Measurements from ENCODE around the gene ARHGAP26. TPM values are rescaled to one million over a fixed set of nuclear protein-coding genes. Genes with fewer than 3 reads are reported as not detected.

The ARHGAP26 gene
- total RNA-seq, 1 experiment from 2014 or later = 39.8 TPM

DNA sequence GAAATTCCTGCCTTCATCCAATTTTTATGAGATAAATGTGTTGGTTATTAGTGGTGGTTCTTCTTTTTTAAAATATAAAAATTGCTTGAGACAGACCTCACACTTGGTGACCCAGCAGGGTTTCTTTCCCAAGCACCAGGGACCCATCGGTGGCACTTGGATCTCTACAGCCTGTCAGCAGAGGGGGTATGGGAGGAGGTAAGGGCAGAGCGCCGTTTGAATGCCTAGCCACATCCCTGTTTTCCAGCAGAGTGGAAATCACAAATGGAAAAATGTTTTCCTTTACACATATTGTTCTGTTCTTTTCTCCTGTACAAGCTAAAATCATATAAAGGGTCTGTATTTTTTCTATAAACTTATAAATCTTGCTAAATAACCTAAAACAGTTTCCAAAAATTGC is 385.3 kb downstream of the ARHGAP26 start:
- Histone ChIP-seq H3K36me3 (ENCODE audit: insufficient read depth, low read length) (peaks cover 20% of the 10 kb centered on the region; the same call in 1 of the 2 replicates), H3K4me2 (ENCODE audit: low read depth, low read length, poor library complexity, severe bottlenecking) (no peak overlapping the region), H3K9me2 (replicated peaks; ENCODE audit: insufficient read depth, low read length) (no peaks in the 10 kb centered on the region), H3K4me3 (ENCODE audit: low read length) (no peak overlapping the region), H4K20me1 (ENCODE audit: insufficient read depth, low read depth, low read length) (no peaks in the 10 kb centered on the region), H3K27me3 (ENCODE audit: low read length) (no peaks in the 10 kb centered on the region), H3K79me2 (ENCODE audit: low read length) (peaks cover 8% of the 10 kb centered on the region; the same call in 1 of the 2 replicates), H3K27ac (ENCODE audit: low read length) (peak overlapping the region; percentile 53), H3K9ac (ENCODE audit: low read length) (no peak overlapping the region), H3K4me1 (ENCODE audit: low read length) (peaks cover 64% of the 10 kb centered on the region), H2AFZ (ENCODE audit: low read length) (no peak overlapping the region), H3K9me3 (ENCODE audit: low read length) (no peaks in the 10 kb centered on the region)
- no peak for DNase-seq

DNA sequence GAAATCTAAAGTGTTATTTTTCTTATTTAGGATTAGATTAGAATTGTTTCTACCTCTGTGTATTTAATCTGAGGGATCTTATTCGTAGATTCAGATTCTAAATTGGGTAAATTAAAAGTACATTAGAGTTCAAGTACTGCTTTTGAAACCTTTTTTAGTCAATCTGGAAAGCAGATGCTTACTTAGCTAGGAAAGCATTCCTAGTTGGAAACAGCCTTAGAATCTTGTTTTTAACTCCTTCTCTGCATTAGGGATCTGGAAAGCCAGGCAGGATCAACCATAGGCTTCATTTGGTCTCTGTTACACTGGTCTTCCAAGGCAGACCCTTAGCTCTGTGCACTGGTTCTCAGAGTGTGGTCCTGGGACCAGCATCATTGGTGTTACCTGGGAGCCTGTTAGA is 385.9 kb downstream of the ARHGAP26 start:
- Histone ChIP-seq H3K9me3 (ENCODE audit: low read length) (no peaks in the 10 kb centered on the region), H3K27ac (ENCODE audit: low read length) (peak overlapping the region; percentile 53), H2AFZ (ENCODE audit: low read length) (no peak overlapping the region), H3K4me1 (ENCODE audit: low read length) (peaks cover 70% of the 10 kb centered on the region), H3K4me2 (ENCODE audit: low read depth, low read length, poor library complexity, severe bottlenecking) (no peak overlapping the region), H3K9me2 (replicated peaks; ENCODE audit: insufficient read depth, low read length) (no peaks in the 10 kb centered on the region), H3K4me3 (ENCODE audit: low read length) (no peak overlapping the region), H3K79me2 (ENCODE audit: low read length) (peaks cover 8% of the 10 kb centered on the region; the same call in 1 of the 2 replicates), H3K36me3 (ENCODE audit: insufficient read depth, low read length) (peaks cover 13% of the 10 kb centered on the region; the same call in 1 of the 2 replicates), H3K9ac (ENCODE audit: low read length) (no peak overlapping the region), H4K20me1 (ENCODE audit: insufficient read depth, low read depth, low read length) (no peaks in the 10 kb centered on the region), H3K27me3 (ENCODE audit: low read length) (no peaks in the 10 kb centered on the region)
- no peak for DNase-seq

DNA sequence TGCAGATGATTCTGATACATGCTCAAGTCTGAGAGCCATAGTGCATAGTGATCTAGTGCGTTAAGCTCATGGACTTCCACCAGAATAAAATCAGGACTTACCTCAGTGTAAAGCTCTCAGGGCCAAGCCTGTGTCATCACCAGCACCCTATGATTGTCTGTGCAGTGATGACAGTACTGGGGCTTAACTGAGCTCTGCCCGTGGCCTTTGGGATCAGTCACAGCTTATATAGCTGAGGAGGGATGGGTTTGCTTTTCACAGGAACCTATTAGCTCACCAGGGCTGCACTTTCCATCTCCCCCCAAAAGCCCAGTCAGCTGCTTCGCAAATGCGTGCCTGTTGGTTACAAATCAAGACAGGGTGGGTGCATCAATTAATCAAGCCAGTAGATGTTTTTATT is 386.4 kb downstream of the ARHGAP26 start:
- H3K4me1 ChIP-seq (ENCODE audit: low read length) = peaks cover 75% of the 10 kb centered on the region
- H3K27me3 ChIP-seq (ENCODE audit: low read length) = no peaks in the 10 kb centered on the region
- no peaks in the 10 kb centered on the region for H3K9me2 ChIP-seq (replicated peaks; ENCODE audit: insufficient read depth, low read length)
- no peak overlapping the region for H3K4me2 ChIP-seq (ENCODE audit: low read depth, low read length, poor library complexity, severe bottlenecking)
- DNase-seq = no peak
- H3K4me3 ChIP-seq (ENCODE audit: low read length) = no peak overlapping the region
- no peak overlapping the region for H2AFZ ChIP-seq (ENCODE audit: low read length)
- peaks cover 8% of the 10 kb centered on the region; the same call in 1 of the 2 replicates for H3K79me2 ChIP-seq (ENCODE audit: low read length)
- H3K9me3 ChIP-seq (ENCODE audit: low read length) = no peaks in the 10 kb centered on the region
- peak overlapping the region; percentile 53 for H3K27ac ChIP-seq (ENCODE audit: low read length)
- no peaks in the 10 kb centered on the region for H4K20me1 ChIP-seq (ENCODE audit: insufficient read depth, low read depth, low read length)
- H3K36me3 ChIP-seq (ENCODE audit: insufficient read depth, low read length) = peaks cover 10% of the 10 kb centered on the region; the same call in 1 of the 2 replicates
- no peak overlapping the region for H3K9ac ChIP-seq (ENCODE audit: low read length)

DNA sequence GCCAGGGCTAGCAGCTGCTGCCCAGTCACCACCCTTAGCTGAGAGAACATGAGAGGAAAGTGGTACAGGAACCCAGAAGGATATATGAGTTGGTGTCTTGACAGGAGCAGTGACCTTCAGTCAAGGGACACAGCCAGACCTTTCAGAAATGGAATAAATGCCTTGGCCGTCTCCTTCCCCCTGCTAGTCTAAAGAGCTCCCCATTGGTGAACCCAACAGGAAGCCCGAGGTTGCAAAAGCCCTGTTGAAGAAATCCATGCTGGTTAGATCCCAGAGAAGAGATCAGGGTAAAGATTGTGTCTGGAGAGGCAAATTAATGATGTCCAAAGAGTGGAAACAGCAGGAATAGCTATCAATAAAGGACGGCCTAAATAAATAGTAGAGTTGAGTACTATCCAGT is 388.9 kb downstream of the ARHGAP26 start:
- Histone ChIP-seq H3K79me2 (ENCODE audit: low read length) (peaks cover 11% of the 10 kb centered on the region; the same call in 1 of the 2 replicates), H3K4me3 (ENCODE audit: low read length) (no peak overlapping the region), H3K9me2 (replicated peaks; ENCODE audit: insufficient read depth, low read length) (no peaks in the 10 kb centered on the region), H3K4me1 (ENCODE audit: low read length) (peaks cover 75% of the 10 kb centered on the region), H3K27ac (ENCODE audit: low read length) (peak overlapping the region; percentile 100), H2AFZ (ENCODE audit: low read length) (no peak overlapping the region), H4K20me1 (ENCODE audit: insufficient read depth, low read depth, low read length) (no peaks in the 10 kb centered on the region), H3K4me2 (ENCODE audit: low read depth, low read length, poor library complexity, severe bottlenecking) (no peak overlapping the region), H3K27me3 (ENCODE audit: low read length) (no peaks in the 10 kb centered on the region), H3K36me3 (ENCODE audit: insufficient read depth, low read length) (0 out of 2 replicates have a peak, but pooled peaks cover 4% of the 10 kb centered on the region), H3K9me3 (ENCODE audit: low read length) (no peaks in the 10 kb centered on the region), H3K9ac (ENCODE audit: low read length) (no peak overlapping the region; the same call in 1 of the 2 replicates)
- no peak for DNase-seq

DNA sequence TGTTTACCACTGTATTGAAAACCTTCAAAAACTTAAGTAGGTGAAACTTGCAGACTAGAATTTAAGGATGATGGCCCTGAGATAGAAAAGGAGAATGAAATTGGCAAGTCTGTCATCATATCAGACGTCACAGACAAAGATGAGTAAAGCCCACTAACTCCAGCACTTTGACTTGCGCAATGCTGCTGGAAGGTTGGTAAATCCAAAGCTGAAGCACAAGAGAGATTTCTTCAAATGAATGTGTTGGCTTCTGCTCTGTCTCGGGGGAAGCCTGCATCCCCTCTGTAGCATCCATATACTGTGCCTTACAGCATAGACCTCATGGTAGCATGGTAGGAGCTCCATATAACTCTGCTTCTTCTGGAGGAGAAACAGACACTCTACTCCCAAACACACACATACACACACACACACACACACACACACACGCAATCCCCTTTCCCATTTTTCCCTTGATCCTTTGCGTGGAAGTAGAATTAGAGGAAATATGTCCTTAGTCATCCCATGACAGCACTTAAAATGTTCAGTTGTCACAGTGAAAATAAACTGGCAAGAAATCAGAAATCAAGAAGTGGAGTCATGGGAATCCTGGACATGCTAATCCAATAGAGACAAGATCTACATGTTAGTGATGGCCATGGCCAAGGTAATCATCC is 391.8 kb downstream of the ARHGAP26 start:
- Histone ChIP-seq H2AFZ (ENCODE audit: low read length) (no peak overlapping the region), H3K27me3 (ENCODE audit: low read length) (no peaks in the 10 kb centered on the region), H3K9me2 (replicated peaks; ENCODE audit: insufficient read depth, low read length) (no peaks in the 10 kb centered on the region), H3K79me2 (ENCODE audit: low read length) (peaks cover 22% of the 10 kb centered on the region; the same call in 1 of the 2 replicates), H3K4me2 (ENCODE audit: low read depth, low read length, poor library complexity, severe bottlenecking) (peak overlapping the region; percentile 26), H3K36me3 (ENCODE audit: insufficient read depth, low read length) (no peaks in the 10 kb centered on the region), H4K20me1 (ENCODE audit: insufficient read depth, low read depth, low read length) (no peaks in the 10 kb centered on the region), H3K9me3 (ENCODE audit: low read length) (no peaks in the 10 kb centered on the region), H3K27ac (ENCODE audit: low read length) (peak overlapping the region; percentile 100), H3K4me1 (ENCODE audit: low read length) (peaks cover 80% of the 10 kb centered on the region), H3K4me3 (ENCODE audit: low read length) (no peak overlapping the region), H3K9ac (ENCODE audit: low read length) (peak overlapping the region; percentile 47)
- no peak for DNase-seq

DNA sequence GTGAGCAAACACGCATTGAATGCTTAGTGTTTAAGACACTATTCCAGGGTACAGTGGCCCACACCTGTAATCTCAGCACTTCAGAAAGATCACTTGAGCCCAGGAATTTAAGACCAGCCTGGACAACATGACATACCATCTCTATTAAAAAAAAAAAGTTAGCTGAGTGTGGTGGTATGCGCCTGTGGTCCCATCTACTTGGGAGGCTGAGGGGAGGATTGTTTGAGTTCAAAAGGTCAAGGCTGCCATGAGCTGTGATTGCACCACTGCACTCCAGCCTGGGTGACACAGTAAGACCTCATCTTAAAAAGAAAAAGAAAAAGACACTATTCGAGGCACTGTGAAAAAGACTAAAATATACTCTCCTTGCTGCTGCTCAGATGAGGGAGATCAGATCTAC is 392.6 kb downstream of the ARHGAP26 start:
- no peak overlapping the region for H3K9ac ChIP-seq (ENCODE audit: low read length)

DNA sequence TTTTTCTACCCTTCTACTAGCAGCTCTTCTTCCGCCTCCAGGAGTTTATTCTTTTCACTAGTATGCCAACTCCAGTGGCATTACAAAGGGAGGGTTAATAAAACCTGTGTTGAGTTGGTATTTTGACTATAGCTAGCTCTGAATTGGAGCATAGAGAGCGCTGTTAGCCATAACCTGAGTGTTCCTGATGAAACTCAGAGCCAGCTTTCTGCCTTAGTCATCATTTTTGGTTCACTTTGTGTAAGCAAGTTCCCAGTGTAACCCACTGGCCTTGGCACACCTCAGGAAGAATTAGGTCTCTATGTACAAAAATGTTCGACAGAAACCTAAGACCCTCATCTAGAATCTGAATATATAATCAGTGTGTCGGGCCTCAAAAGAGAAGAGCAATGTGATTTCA is 394.4 kb downstream of the ARHGAP26 start:
- H3K9me2 ChIP-seq (replicated peaks; ENCODE audit: insufficient read depth, low read length) = no peaks in the 10 kb centered on the region
- H3K27me3 ChIP-seq (ENCODE audit: low read length) = no peaks in the 10 kb centered on the region
- H3K4me1 ChIP-seq (ENCODE audit: low read length) = peaks cover 92% of the 10 kb centered on the region
- no peaks in the 10 kb centered on the region for H3K9me3 ChIP-seq (ENCODE audit: low read length)
- peak overlapping the region; percentile 66 for H3K9ac ChIP-seq (ENCODE audit: low read length)
- H3K4me3 ChIP-seq (ENCODE audit: low read length) = peak overlapping the region; percentile 30
- no peaks in the 10 kb centered on the region for H4K20me1 ChIP-seq (ENCODE audit: insufficient read depth, low read depth, low read length)
- peak overlapping the region; percentile 100 for H3K27ac ChIP-seq (ENCODE audit: low read length)
- no peaks in the 10 kb centered on the region for H3K36me3 ChIP-seq (ENCODE audit: insufficient read depth, low read length)
- H2AFZ ChIP-seq (ENCODE audit: low read length) = no peak overlapping the region
- H3K79me2 ChIP-seq (ENCODE audit: low read length) = peaks cover 18% of the 10 kb centered on the region; the same call in 1 of the 2 replicates
- peak; percentile 74 for DNase-seq
- peak overlapping the region; percentile 55 for H3K4me2 ChIP-seq (ENCODE audit: low read depth, low read length, poor library complexity, severe bottlenecking)

More for the DNA sequence above, 392.6 kb downstream of the ARHGAP26 start:
- H3K36me3 ChIP-seq (ENCODE audit: insufficient read depth, low read length) = no peaks in the 10 kb centered on the region
- H2AFZ ChIP-seq (ENCODE audit: low read length) = no peak overlapping the region
- no peaks in the 10 kb centered on the region for H3K9me3 ChIP-seq (ENCODE audit: low read length)
- no peak overlapping the region for H3K4me3 ChIP-seq (ENCODE audit: low read length)
- peaks cover 22% of the 10 kb centered on the region; the same call in 1 of the 2 replicates for H3K79me2 ChIP-seq (ENCODE audit: low read length)
- no peaks in the 10 kb centered on the region for H3K9me2 ChIP-seq (replicated peaks; ENCODE audit: insufficient read depth, low read length)
- H3K4me1 ChIP-seq (ENCODE audit: low read length) = peaks cover 88% of the 10 kb centered on the region
- H3K27me3 ChIP-seq (ENCODE audit: low read length) = no peaks in the 10 kb centered on the region
- no peak overlapping the region for H3K4me2 ChIP-seq (ENCODE audit: low read depth, low read length, poor library complexity, severe bottlenecking)
- DNase-seq = no peak
- peak overlapping the region; percentile 100 for H3K27ac ChIP-seq (ENCODE audit: low read length)
- H4K20me1 ChIP-seq (ENCODE audit: insufficient read depth, low read depth, low read length) = no peaks in the 10 kb centered on the region

DNA sequence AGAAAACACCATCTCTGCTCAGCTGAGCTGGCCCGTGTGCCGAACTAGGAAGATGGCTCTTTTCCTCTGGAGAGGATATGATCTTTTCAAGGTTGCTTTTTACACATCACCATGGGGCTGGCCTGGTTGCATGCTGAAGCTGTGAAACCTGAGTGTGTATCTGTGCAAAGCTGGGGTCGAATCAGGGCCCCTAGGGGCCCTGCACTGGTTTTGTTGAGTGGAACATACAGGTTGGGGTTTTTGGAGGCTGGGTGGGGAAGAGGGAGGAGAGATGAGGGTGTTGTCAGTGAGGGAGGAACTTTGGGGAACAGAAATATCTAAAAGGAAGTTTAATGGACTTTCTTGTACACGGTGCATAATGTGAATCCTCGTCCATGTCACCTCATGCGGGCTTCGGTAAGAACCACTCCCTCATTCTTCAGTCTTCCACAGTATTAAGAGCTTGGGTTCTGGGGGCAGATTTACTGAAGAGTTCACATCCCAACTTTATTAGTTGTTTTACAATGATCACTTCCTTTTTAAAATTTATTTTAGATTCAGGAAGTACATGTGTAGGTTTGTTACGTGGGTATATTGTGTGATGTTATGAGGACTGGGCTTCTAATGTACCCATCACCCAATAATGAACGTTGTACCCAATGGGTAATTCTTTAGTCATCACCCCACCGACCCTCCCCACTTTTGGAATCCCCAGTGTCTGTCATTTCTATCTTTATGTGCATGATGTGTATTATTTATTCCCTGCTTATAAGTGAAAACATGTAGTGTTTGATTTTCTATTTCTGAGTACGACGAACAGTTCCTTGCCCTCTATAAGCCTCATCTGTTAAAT is 395.1 kb downstream of the ARHGAP26 start:
- peak overlapping the region; percentile 100 for H3K27ac ChIP-seq (ENCODE audit: low read length)
- peaks cover 19% of the 10 kb centered on the region for H3K79me2 ChIP-seq (ENCODE audit: low read length)
- peak; percentile 94 for DNase-seq
- no peaks in the 10 kb centered on the region for H3K36me3 ChIP-seq (ENCODE audit: insufficient read depth, low read length)
- H3K9me3 ChIP-seq (ENCODE audit: low read length) = no peaks in the 10 kb centered on the region
- peak overlapping the region; percentile 30 for H3K4me3 ChIP-seq (ENCODE audit: low read length)
- H3K4me2 ChIP-seq (ENCODE audit: low read depth, low read length, poor library complexity, severe bottlenecking) = peak overlapping the region; percentile 55
- peaks cover 92% of the 10 kb centered on the region for H3K4me1 ChIP-seq (ENCODE audit: low read length)
- no peak overlapping the region for H2AFZ ChIP-seq (ENCODE audit: low read length)
- peak overlapping the region; percentile 66 for H3K9ac ChIP-seq (ENCODE audit: low read length)
- no peaks in the 10 kb centered on the region for H4K20me1 ChIP-seq (ENCODE audit: insufficient read depth, low read depth, low read length)
- no peaks in the 10 kb centered on the region for H3K27me3 ChIP-seq (ENCODE audit: low read length)
- H3K9me2 ChIP-seq (replicated peaks; ENCODE audit: insufficient read depth, low read length) = no peaks in the 10 kb centered on the region

Measured in Karpas-422 (cell line).